ENCODE data around the gene SH2D7. TPM values are rescaled to one million over a fixed set of nuclear protein-coding genes. Genes with fewer than 3 reads are reported as not detected.

Gene SH2D7
- total and polyA plus RNA-seq, 2 experiments from 2014 or later: 0.31 TPM; not detected in 1

GRCh38 chr15:78045189-78045588, 47.2 kb upstream of the SH2D7 start (continued):
- TF ChIP-seq ZNF462 (CRISPR knock-in tag; IDR thresholded peaks at IDR 0.05) (no peak), JUNB (IDR thresholded peaks at IDR 0.05; ENCODE audit: unreplicated experiment) (no peak), ZNF114 (CRISPR knock-in tag; IDR thresholded peaks at IDR 0.05) (no peak), STAT1 (IDR thresholded peaks at IDR 0.05; ENCODE audit: unreplicated experiment) (no peak), NANOG (IDR thresholded peaks at IDR 0.05; ENCODE audit: borderline replicate concordance) (no peak), POLR2AphosphoS5 (IDR thresholded peaks at IDR 0.05; ENCODE audit: low read depth) (no peak), EZH2 (IDR thresholded peaks at IDR 0.05; ENCODE audit: low read depth, unreplicated experiment) (no peak)

GRCh38 chr15:78046796-78047341, 45.5 kb upstream of the SH2D7 start:
- no peaks in the 10 kb centered on the region for H4K20me1 ChIP-seq (replicated peaks; ENCODE audit: insufficient read depth)
- no peak overlapping the region for H3K27ac Mint-ChIP-seq

More at GRCh38 chr15:78046796-78047341, 45.5 kb upstream of the SH2D7 start:
- TF ChIP-seq STAT1 (IDR thresholded peaks at IDR 0.05; ENCODE audit: unreplicated experiment) (no peak), CTCF (conservative IDR thresholded peaks at IDR 0.05; ENCODE audit: low read depth in 2 of 2) (no peak), ETS1 (IDR thresholded peaks at IDR 0.05) (no peak)
- Histone ChIP-seq H3K36me3 (ENCODE audit: insufficient read depth) (peaks cover 5% of the 10 kb centered on the region; the same call in 1 of the 2 replicates), H3K27me3 (ENCODE audit: insufficient read depth) (no peaks in the 10 kb centered on the region), H2AFZ (no peak overlapping the region), H3K4me1 (ENCODE audit: insufficient read depth) (peaks cover 22% of the 10 kb centered on the region; the same call in 1 of the 2 replicates), H3K9me2 (ENCODE audit: insufficient read depth) (no peaks in the 10 kb centered on the region), H3K79me2 (replicated peaks; ENCODE audit: insufficient read depth) (no peaks in the 10 kb centered on the region), H3F3A (replicated peaks; ENCODE audit: low read depth) (no peaks in the 10 kb centered on the region), H3K4me3 (no peak overlapping the region), H3K27ac (ENCODE audit: low read depth) (no peak overlapping the region), H3K4me2 (no peak overlapping the region)
- H3K9me3 Mint-ChIP-seq: no peaks in the 10 kb centered on the region
- H3K4me3 Mint-ChIP-seq: no peak overlapping the region
- ATAC-seq (0 out of 3 replicates have a peak, but pooled peaks have one; percentile 25), DNase-seq (ENCODE audit: low spot score) (no peak)
- no peaks in the 10 kb centered on the region for H3K36me3 Mint-ChIP-seq (ENCODE audit: low read depth)
- H3K27me3 Mint-ChIP-seq (ENCODE audit: insufficient read depth, low read depth, poor library complexity): no peaks in the 10 kb centered on the region
- peaks cover 9% of the 10 kb centered on the region for H3K4me1 Mint-ChIP-seq
